HepG2 (cell line): Measurements from ENCODE around the gene MAP3K14. TPM values are rescaled to one million over a fixed set of nuclear protein-coding genes. Genes with fewer than 3 reads are reported as not detected.

ENCODE experiments used
- ARID3A ChIP-seq: IDR thresholded peaks from 2 replicates; pipeline ENCODE4 v1.6.1; 2012; ENCODE audit warnings: low read depth, low read length, improper control_type of control experiment
- BRCA1 ChIP-seq: sonication (generic); formaldehyde crosslinking; IDR thresholded peaks from 2 replicates; pipeline ENCODE4 v1.4.0; 2020; ENCODE audit warnings: missing genetic modification reagents
- CHCHD3 ChIP-seq: sonication (generic); formaldehyde crosslinking; IDR thresholded peaks from 2 replicates; pipeline ENCODE4 v1.8.0; 2022; ENCODE audit warnings: mild to moderate bottlenecking, missing genetic modification reagents, moderate library complexity
- EED ChIP-seq: sonication (generic); formaldehyde crosslinking; IDR thresholded peaks from 2 replicates; pipeline ENCODE4 v1.5.0; 2020; ENCODE audit warnings: mild to moderate bottlenecking, missing genetic modification reagents
- FOXJ3 ChIP-seq: sonication (generic); formaldehyde crosslinking; IDR thresholded peaks from 2 replicates; pipeline ENCODE4 v1.4.0; 2020; ENCODE audit warnings: missing genetic modification reagents, mild to moderate bottlenecking, borderline replicate concordance
- GATAD1 ChIP-seq: IDR thresholded peaks from 2 replicates; pipeline ENCODE4 v1.6.1; 2016; ENCODE audit warnings: missing genetic modification reagents, missing compliant biosample characterization
- GPBP1L1 ChIP-seq: sonication (generic); formaldehyde crosslinking; IDR thresholded peaks from 2 replicates; pipeline ENCODE4 v1.5.0; 2020; ENCODE audit warnings: mild to moderate bottlenecking, missing genetic modification reagents
- GPN1 ChIP-seq: sonication (generic); formaldehyde crosslinking; IDR thresholded peaks from 2 replicates; pipeline ENCODE4 v1.5.1; 2020; ENCODE audit warnings: missing genetic modification reagents, borderline replicate concordance
- MLLT10 ChIP-seq: sonication (generic); formaldehyde crosslinking; IDR thresholded peaks from 2 replicates; pipeline ENCODE4 v1.4.0; 2020; ENCODE audit warnings: missing genetic modification reagents
- TCF7 ChIP-seq: sonication (generic); IDR thresholded peaks from 2 replicates; pipeline ENCODE4 v1.6.1; 2016; ENCODE audit warnings: antibody characterized with exemption, low read depth
- TFE3 ChIP-seq: IDR thresholded peaks from 2 replicates; pipeline ENCODE4 v1.6.1; 2016
- ZNF350 ChIP-seq: sonication (generic); formaldehyde crosslinking; IDR thresholded peaks from 2 replicates; pipeline ENCODE4 v1.4.0; 2020; ENCODE audit warnings: mild to moderate bottlenecking, low read depth, missing genetic modification reagents, borderline replicate concordance
- ZNF547 ChIP-seq: sonication (generic); formaldehyde crosslinking; IDR thresholded peaks from 2 replicates; pipeline ENCODE4 v1.5.1; 2020; ENCODE audit warnings: mild to moderate bottlenecking, missing genetic modification reagents
- ZNF549 ChIP-seq: sonication (generic); formaldehyde crosslinking; IDR thresholded peaks from 2 replicates; pipeline ENCODE4 v1.5.0; 2020; ENCODE audit warnings: missing genetic modification reagents
- ZNF556 ChIP-seq: sonication (generic); formaldehyde crosslinking; IDR thresholded peaks from 2 replicates; pipeline ENCODE4 v1.4.0; 2020; ENCODE audit warnings: mild to moderate bottlenecking, missing genetic modification reagents, borderline replicate concordance
- ZNF691 ChIP-seq: sonication (generic); formaldehyde crosslinking; IDR thresholded peaks from 2 replicates; pipeline ENCODE4 v1.4.0; 2020; ENCODE audit warnings: missing genetic modification reagents, low read depth, mild to moderate bottlenecking, borderline replicate concordance
- ZNF740 ChIP-seq: sonication (generic); formaldehyde crosslinking; IDR thresholded peaks from 2 replicates; pipeline ENCODE4 v1.4.0; 2020; ENCODE audit warnings: missing genetic modification reagents
- ZNF761 ChIP-seq: sonication (generic); formaldehyde crosslinking; conservative IDR thresholded peaks from 2 replicates; pipeline ENCODE4 v1.4.0; 2020; ENCODE audit warnings: mild to moderate bottlenecking, missing genetic modification reagents
- ZNF768 ChIP-seq: sonication (generic); formaldehyde crosslinking; IDR thresholded peaks from 2 replicates; pipeline ENCODE4 v1.4.0; 2020; ENCODE audit warnings: missing genetic modification reagents
- ZNF800 ChIP-seq: sonication (generic); formaldehyde crosslinking; IDR thresholded peaks from 2 replicates; pipeline ENCODE4 v1.4.0; 2020; ENCODE audit warnings: missing genetic modification reagents
- polyA plus RNA-seq, 8 experiments: library from polyadenylated mRNA; depleted of rRNA in 3 of 8; stranded (reverse) in 7 of 8; unstranded in 1 of 8; fragments of >200 nt; fragmentation: Illumina TruSeq in 4 of 8; extraction: Trizol in 4 of 8; gene quantifications; 2 replicates each; pipeline versions ENCODE4 v1.2.1 to v1.2.3, GENCODE V29; 2011 to 2016; ENCODE audit warnings: low read depth in 4 of 8, missing spikeins in 1 of 8, mixed read lengths in 1 of 8; ENCODE audit not compliant: insufficient read depth in 1 of 8
- total RNA-seq, 5 experiments: library from RNA; depleted of rRNA; stranded (reverse); fragments of >200 nt; fragmentation: Illumina TruSeq; extraction: Trizol; gene quantifications; 2 replicates each; pipeline ENCODE4 v1.2.3, GENCODE V29; 2016; ENCODE audit warnings: low read depth in 1 of 5

Gene MAP3K14
- total and polyA plus RNA-seq, 2 of the 13 experiments (the other 11 are each of a cell fraction or from before 2014, with no cell fraction given), result 2.6 TPM

GRCh38 chr17:45247429-45248131 is 69.2 kb downstream of the MAP3K14 start (continued):
- no peak for TF ChIP-seq GPBP1L1
- peak; percentile 48; the same call in 1 of the 2 replicates for TF ChIP-seq ZNF350 (CRISPR knock-in tag)
- no peak for TF ChIP-seq MLLT10 (CRISPR knock-in tag)
- no peak for TF ChIP-seq ZNF691
- TF ChIP-seq ZNF547, result peak; percentile 54; the same call in 1 of the 2 replicates
- no peak for TF ChIP-seq TCF7
- TF ChIP-seq ZNF800 (CRISPR knock-in tag), result peak; percentile 95
- TF ChIP-seq ARID3A, result no peak
- TF ChIP-seq ZNF549, result no peak
- TF ChIP-seq GATAD1, result no peak; the same call in none of the 2 replicates
- no peak for TF ChIP-seq ZNF740
- 0 out of 2 replicates have a peak, but pooled peaks have one; percentile 0 for TF ChIP-seq ZNF768
- TF ChIP-seq BRCA1, result no peak
- no peak for TF ChIP-seq FOXJ3 (CRISPR knock-in tag)
- TF ChIP-seq EED, result no peak
- TF ChIP-seq GPN1 (CRISPR knock-in tag), result no peak
- no peak for TF ChIP-seq ZNF761 (CRISPR knock-in tag)
- TF ChIP-seq ZNF556 (CRISPR knock-in tag), result no peak
- TF ChIP-seq CHCHD3, result no peak
- TF ChIP-seq TFE3 (CRISPR knock-in tag), result 0 out of 2 replicates have a peak, but pooled peaks have one; percentile 40
